A673 (cell line): ENCODE data around the gene ARHGEF28.

Experiments used
- EZH2 ChIP-seq: fragments of 200-600 bp; sonication (generic); IDR thresholded peaks from 2 replicates; pipeline ENCODE4 v1.6.1; 2017; ENCODE audit warnings: borderline replicate concordance, low read depth, mild to moderate bottlenecking, mixed read lengths, antibody characterized with exemption, low read length; ENCODE audit not compliant: poor library complexity, severe bottlenecking
- TF ChIP-seq, protein P1 (sequence below): fragments of 300-800, 200-600 bp; sonication (generic); conservative IDR thresholded peaks from 2 replicates; pipeline ENCODE4 v1.5.1; 2017; ENCODE audit warnings: low read depth, mild to moderate bottlenecking, antibody characterized with exemption, low read length, moderate library complexity, mixed read lengths

DNA sequence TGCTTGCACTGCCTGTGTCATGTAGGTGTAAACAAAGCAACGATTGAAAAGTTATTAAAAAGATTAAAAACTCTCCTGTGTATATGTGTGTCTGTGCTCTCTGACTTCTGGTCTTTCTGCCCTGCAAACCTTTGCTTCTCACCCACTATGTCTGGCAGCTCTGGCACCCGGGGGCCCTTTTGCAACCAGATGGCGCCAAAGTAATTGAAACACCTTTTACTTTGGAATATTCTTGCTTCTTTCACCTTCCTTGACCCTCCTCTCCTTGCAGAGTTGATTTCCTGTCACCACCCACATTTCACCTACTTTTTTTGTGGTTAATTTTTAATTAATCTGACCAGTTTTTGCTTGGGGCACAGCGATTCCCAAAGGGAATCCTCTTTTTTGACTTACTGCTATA is 275.5 kb downstream of the ARHGEF28 start:
- TF ChIP-seq, protein P1, sequence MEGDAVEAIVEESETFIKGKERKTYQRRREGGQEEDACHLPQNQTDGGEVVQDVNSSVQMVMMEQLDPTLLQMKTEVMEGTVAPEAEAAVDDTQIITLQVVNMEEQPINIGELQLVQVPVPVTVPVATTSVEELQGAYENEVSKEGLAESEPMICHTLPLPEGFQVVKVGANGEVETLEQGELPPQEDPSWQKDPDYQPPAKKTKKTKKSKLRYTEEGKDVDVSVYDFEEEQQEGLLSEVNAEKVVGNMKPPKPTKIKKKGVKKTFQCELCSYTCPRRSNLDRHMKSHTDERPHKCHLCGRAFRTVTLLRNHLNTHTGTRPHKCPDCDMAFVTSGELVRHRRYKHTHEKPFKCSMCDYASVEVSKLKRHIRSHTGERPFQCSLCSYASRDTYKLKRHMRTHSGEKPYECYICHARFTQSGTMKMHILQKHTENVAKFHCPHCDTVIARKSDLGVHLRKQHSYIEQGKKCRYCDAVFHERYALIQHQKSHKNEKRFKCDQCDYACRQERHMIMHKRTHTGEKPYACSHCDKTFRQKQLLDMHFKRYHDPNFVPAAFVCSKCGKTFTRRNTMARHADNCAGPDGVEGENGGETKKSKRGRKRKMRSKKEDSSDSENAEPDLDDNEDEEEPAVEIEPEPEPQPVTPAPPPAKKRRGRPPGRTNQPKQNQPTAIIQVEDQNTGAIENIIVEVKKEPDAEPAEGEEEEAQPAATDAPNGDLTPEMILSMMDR, result 0 out of 2 replicates have a peak, but pooled peaks have one; percentile 16
- TF ChIP-seq EZH2, result no peak
